HepG2 (cell line): ENCODE measurements around the gene YIF1A. TPM values are rescaled to one million over a fixed set of nuclear protein-coding genes. Genes with fewer than 3 reads are reported as not detected.

Experiments
- AKAP8 ChIP-seq: sonication (generic); formaldehyde crosslinking; IDR thresholded peaks from 2 replicates; pipeline ENCODE4 v1.5.1; 2020; ENCODE audit warnings: mild to moderate bottlenecking, missing genetic modification reagents
- ARNTL ChIP-seq: sonication (generic); formaldehyde crosslinking; IDR thresholded peaks from 2 replicates; pipeline ENCODE4 v1.4.0; 2020; ENCODE audit warnings: mild to moderate bottlenecking, missing genetic modification reagents
- CENPT ChIP-seq: sonication (generic); formaldehyde crosslinking; IDR thresholded peaks from 2 replicates; pipeline ENCODE4 v1.8.0; 2022; ENCODE audit warnings: low read depth, mild to moderate bottlenecking, moderate library complexity, missing genetic modification reagents
- ELF4 ChIP-seq: sonication (generic); formaldehyde crosslinking; IDR thresholded peaks from 2 replicates; pipeline ENCODE4 v1.5.0; 2020; ENCODE audit warnings: missing genetic modification reagents, mild to moderate bottlenecking, moderate library complexity, borderline replicate concordance
- GATAD2A ChIP-seq: IDR thresholded peaks from 2 replicates; pipeline ENCODE4 v1.6.1; 2016
- HIC2 ChIP-seq: sonication (generic); formaldehyde crosslinking; IDR thresholded peaks from 2 replicates; pipeline ENCODE4 v1.9.0; 2022; ENCODE audit warnings: low read depth, missing genetic modification reagents
- KDM1A ChIP-seq: IDR thresholded peaks from 2 replicates; pipeline ENCODE4 v1.6.1; 2016; ENCODE audit warnings: missing compliant biosample characterization
- REST ChIP-seq, 2 experiments: IDR thresholded peaks; 2 replicates each; pipeline ENCODE4 v1.6.1; 2011 to 2012; ENCODE audit warnings: low read length in 2 of 2, borderline replicate concordance in 1 of 2, low read depth in 1 of 2, mild to moderate bottlenecking in 1 of 2, moderate library complexity in 1 of 2
- RXRB ChIP-seq: IDR thresholded peaks from 2 replicates; pipeline ENCODE4 v1.6.1; 2016; ENCODE audit warnings: borderline replicate concordance, missing genetic modification reagents, missing compliant biosample characterization
- SAP130 ChIP-seq: IDR thresholded peaks from 2 replicates; pipeline ENCODE4 v1.6.1; 2016; ENCODE audit warnings: low read depth
- SETDB1 ChIP-seq: sonication (generic); formaldehyde crosslinking; IDR thresholded peaks from 2 replicates; pipeline ENCODE4 v1.5.1; 2020; ENCODE audit warnings: missing genetic modification reagents, mild to moderate bottlenecking, borderline replicate concordance
- SRF ChIP-seq: IDR thresholded peaks from 2 replicates; pipeline ENCODE4 v1.6.1; 2011; ENCODE audit warnings: mild to moderate bottlenecking, low read depth, low read length, moderate library complexity
- THAP7 ChIP-seq: sonication (generic); formaldehyde crosslinking; IDR thresholded peaks from 2 replicates; pipeline ENCODE4 v1.8.1; 2023; ENCODE audit warnings: mild to moderate bottlenecking, missing genetic modification reagents
- TMF1 ChIP-seq: sonication (generic); formaldehyde crosslinking; IDR thresholded peaks from 2 replicates; pipeline ENCODE4 v1.8.1; 2022; ENCODE audit warnings: low read depth, missing genetic modification reagents
- TRAFD1 ChIP-seq: sonication (generic); formaldehyde crosslinking; IDR thresholded peaks from 2 replicates; pipeline ENCODE4 v1.5.1; 2020; ENCODE audit warnings: missing genetic modification reagents, mild to moderate bottlenecking, borderline replicate concordance
- ZEB1 ChIP-seq: IDR thresholded peaks from 2 replicates; pipeline ENCODE4 v1.6.1; 2012; ENCODE audit warnings: mild to moderate bottlenecking, low read depth, inconsistent platforms; ENCODE audit not compliant: insufficient replicate concordance
- ZFY ChIP-seq: sonication (generic); formaldehyde crosslinking; IDR thresholded peaks from 2 replicates; pipeline ENCODE4 v1.4.0; 2020; ENCODE audit warnings: missing genetic modification reagents
- ZNF275 ChIP-seq: sonication (generic); formaldehyde crosslinking; IDR thresholded peaks from 2 replicates; pipeline ENCODE4 v1.8.0; 2022; ENCODE audit warnings: missing genetic modification reagents, mild to moderate bottlenecking, inconsistent platforms, borderline replicate concordance
- ZNF549 ChIP-seq: sonication (generic); formaldehyde crosslinking; IDR thresholded peaks from 2 replicates; pipeline ENCODE4 v1.5.0; 2020; ENCODE audit warnings: missing genetic modification reagents
- ZNF768 ChIP-seq: sonication (generic); formaldehyde crosslinking; IDR thresholded peaks from 2 replicates; pipeline ENCODE4 v1.4.0; 2020; ENCODE audit warnings: missing genetic modification reagents
- polyA plus RNA-seq, 8 experiments: library from polyadenylated mRNA; depleted of rRNA in 3 of 8; stranded (reverse) in 7 of 8; unstranded in 1 of 8; fragments of >200 nt; fragmentation: Illumina TruSeq in 4 of 8; extraction: Trizol in 4 of 8; gene quantifications; 2 replicates each; pipeline versions ENCODE4 v1.2.1 to v1.2.3, GENCODE V29; 2011 to 2016; ENCODE audit warnings: low read depth in 4 of 8, missing spikeins in 1 of 8, mixed read lengths in 1 of 8; ENCODE audit not compliant: insufficient read depth in 1 of 8
- total RNA-seq, 5 experiments: library from RNA; depleted of rRNA; stranded (reverse); fragments of >200 nt; fragmentation: Illumina TruSeq; extraction: Trizol; gene quantifications; 2 replicates each; pipeline ENCODE4 v1.2.3, GENCODE V29; 2016; ENCODE audit warnings: low read depth in 1 of 5

YIF1A gene
- total and polyA plus RNA-seq, 2 of the 13 experiments (the other 11 are each of a cell fraction or from before 2014, with no cell fraction given), result 133 to 145 TPM

GRCh38 chr11:66282468-66283455 is 6.2 kb downstream of the YIF1A start (continued):
- TF ChIP-seq SAP130 (CRISPR knock-in tag) (peak; percentile 96), ZNF549 (no peak), CENPT (CRISPR knock-in tag) (no peak), KDM1A (CRISPR knock-in tag) (no peak), AKAP8 (peak; percentile 99), TRAFD1 (no peak), ZFY (CRISPR knock-in tag) (peak; percentile 58), ZNF275 (0 out of 2 replicates have a peak, but pooled peaks have one; percentile 45), SRF (no peak), GATAD2A (CRISPR knock-in tag) (no peak), HIC2 (CRISPR knock-in tag) (no peak), TMF1 (CRISPR knock-in tag) (no peak), THAP7 (CRISPR knock-in tag) (no peak), ZEB1 (peak; percentile 34), SETDB1 (CRISPR knock-in tag) (no peak), ARNTL (CRISPR knock-in tag) (no peak), RXRB (no peak), ELF4 (CRISPR knock-in tag) (no peak), ZNF768 (CRISPR knock-in tag) (peak; percentile 56; the same call in 1 of the 2 replicates), REST (IDR thresholded peaks at IDR 0.05; ENCODE audit: borderline replicate concordance in 1 of 2, low read depth in 1 of 2, low read length in 2 of 2) (no peak)
